ENCODE measurements around the gene ELOVL5. TPM values are rescaled to one million over a fixed set of nuclear protein-coding genes. Genes with fewer than 3 reads are reported as not detected.

ELOVL5 gene
- polyA plus RNA-seq, 3 donors = 44.7 to 97.1 (median 69.5) TPM

- peaks cover 0 to 3% (median 2%) of the 10 kb centered on the region in 7 donors for H3K9me3 Mint-ChIP-seq
- Histone ChIP-seq H3K4me3 (replicated peaks in 1 of 3; ENCODE audit: low read depth in 2 of 3, low read length in 3 of 3) (no peak overlapping the region), H4K20me1 (ENCODE audit: insufficient read depth, low read length) (peaks cover 93% of the 10 kb centered on the region), H3K79me2 (ENCODE audit: insufficient read depth, low read length) (peaks cover 99% of the 10 kb centered on the region), H3K27me3 (ENCODE audit: control insufficient read depth in 2 of 2, insufficient read depth in 2 of 2, low read length in 2 of 2) (no peaks in the 10 kb centered on the region), H3K36me3 (replicated peaks in 1 of 2; ENCODE audit: control insufficient read depth in 1 of 2, insufficient read depth in 2 of 2, low read length in 2 of 2) (no peaks in the 10 kb centered on the region), H3K27ac (ENCODE audit: low read depth in 1 of 2, low read length in 2 of 2) (peak overlapping the region in 1 of 2 donors; percentile 50), H3K9ac (ENCODE audit: insufficient read depth, low read length, poor library complexity, severe bottlenecking) (no peak overlapping the region), H3K9me3 (replicated peaks in 1 of 2; ENCODE audit: control insufficient read depth in 1 of 2, insufficient read depth in 1 of 2, low read length in 2 of 2) (no peaks in the 10 kb centered on the region), H3K4me2 (replicated peaks; ENCODE audit: extremely low read depth, low read length, poor library complexity, severe bottlenecking) (no peak overlapping the region), H2AFZ (ENCODE audit: insufficient read depth, low read depth, low read length, poor library complexity, severe bottlenecking) (no peak overlapping the region), H3K4me1 (ENCODE audit: control insufficient read depth in 1 of 2, insufficient read depth in 2 of 2, low read length in 2 of 2) (peaks cover 9 to 21% of the 10 kb centered on the region in 2 donors)
- intact Hi-C loops (cut with micrococcal nuclease) = no loop called here
- no peak for DNase-seq
- no peak overlapping the region for H3K4me3 Mint-ChIP-seq
- 95% methylated on average over 5 of the region's 6 CpGs for WGBS (ENCODE audit: insufficient coverage)
- H3K4me1 Mint-ChIP-seq = peaks cover 51% of the 10 kb centered on the region
- peaks cover 0 to 2% (median 1%) of the 10 kb centered on the region in 3 donors for H3K27me3 Mint-ChIP-seq (ENCODE audit: low read depth in 3 of 3)
- peak overlapping the region in 3 of 7 donors; percentile 44 to 84 (median 72) for H3K27ac Mint-ChIP-seq
- no peak for TF ChIP-seq CTCF (IDR thresholded peaks at IDR 0.05)
- peaks cover 10 to 29% of the 10 kb centered on the region in 2 donors for H3K36me3 Mint-ChIP-seq
These were observed 23.0 kb downstream of the ELOVL5 start for GRCh38 chr6:53325785-53326184.

- no peak for TF ChIP-seq CTCF (IDR thresholded peaks at IDR 0.05)
- H3K9me3 ChIP-seq (replicated peaks in 1 of 2; ENCODE audit: control insufficient read depth in 1 of 2, insufficient read depth in 1 of 2, low read length in 2 of 2) = no peaks in the 10 kb centered on the region
- H3K36me3 Mint-ChIP-seq = peaks cover 6 to 13% of the 10 kb centered on the region in 2 donors
- intact Hi-C loops (cut with micrococcal nuclease) = no loop called here
- peaks cover 99% of the 10 kb centered on the region for H3K79me2 ChIP-seq (ENCODE audit: insufficient read depth, low read length)
- no peaks in the 10 kb centered on the region for H3K36me3 ChIP-seq (replicated peaks in 1 of 2; ENCODE audit: control insufficient read depth in 1 of 2, insufficient read depth in 2 of 2, low read length in 2 of 2)
- WGBS (ENCODE audit: insufficient coverage) = 96% methylated on average over 3 of the region's 8 CpGs
- H3K4me3 ChIP-seq (replicated peaks in 1 of 3; ENCODE audit: low read depth in 2 of 3, low read length in 3 of 3) = no peak overlapping the region
- H3K27ac Mint-ChIP-seq = peak overlapping the region; percentile 8 to 86 (median 58)
- peak in 1 of 3 donors; percentile 16 for DNase-seq
- peaks cover 90% of the 10 kb centered on the region for H4K20me1 ChIP-seq (ENCODE audit: insufficient read depth, low read length)
- H3K4me2 ChIP-seq (replicated peaks; ENCODE audit: extremely low read depth, low read length, poor library complexity, severe bottlenecking) = no peak overlapping the region
- H3K4me1 Mint-ChIP-seq = peaks cover 43% of the 10 kb centered on the region
- peak overlapping the region in 1 of 2 donors; percentile 49 for H3K27ac ChIP-seq (ENCODE audit: low read depth in 1 of 2, low read length in 2 of 2)
- H3K27me3 ChIP-seq (ENCODE audit: control insufficient read depth in 2 of 2, insufficient read depth in 2 of 2, low read length in 2 of 2) = no peaks in the 10 kb centered on the region
- H3K9ac ChIP-seq (ENCODE audit: insufficient read depth, low read length, poor library complexity, severe bottlenecking) = no peak overlapping the region
- peaks cover 9 to 21% of the 10 kb centered on the region in 2 donors for H3K4me1 ChIP-seq (ENCODE audit: control insufficient read depth in 1 of 2, insufficient read depth in 2 of 2, low read length in 2 of 2)
- H3K4me3 Mint-ChIP-seq = no peak overlapping the region
- peaks cover 0 to 2% (median 1%) of the 10 kb centered on the region in 3 donors for H3K27me3 Mint-ChIP-seq (ENCODE audit: low read depth in 3 of 3)
- no peak overlapping the region for H2AFZ ChIP-seq (ENCODE audit: insufficient read depth, low read depth, low read length, poor library complexity, severe bottlenecking)
- H3K9me3 Mint-ChIP-seq = peaks cover 0 to 6% (median 1%) of the 10 kb centered on the region in 7 donors
These were observed 26.3 kb downstream of the ELOVL5 start for GRCh38 chr6:53322188-53323029.

Measured in CD14-positive monocyte (primary cell).